Brain pericyte (primary cell): ENCODE results near the gene CACNA1H.
A peak's percentile ranks its signal among the peaks of the same experiment; 100 is the strongest.
"Not testable (repeated sequence)": the region's sequence is repeated elsewhere in the genome, so short reads cannot be mapped to it uniquely, and the experiment has no call there.

Experiments used
- DNase-seq: peaks from one replicate; pipeline ENCODE4 v3.0.0-alpha.2; 2012; ENCODE audit warnings: low read depth, low spot score

CACNA1H gene

GRCh38 chr16:1174477-1175357 lies 21.8 kb downstream of the CACNA1H start:
- DNase-seq = no peak

- DNase-seq = no peak
These were observed 22.8 kb downstream of the CACNA1H start for GRCh38 chr16:1175566-1176279.

GRCh38 chr16:1176280-1176897 lies 23.5 kb downstream of the CACNA1H start:
- DNase-seq = no peak

- DNase-seq = no peak
These were observed 24.1 kb downstream of the CACNA1H start for GRCh38 chr16:1177053-1177452.

GRCh38 chr16:1177750-1178149 lies 24.8 kb downstream of the CACNA1H start:
- no peak for DNase-seq

GRCh38 chr16:1178295-1178910 lies 25.5 kb downstream of the CACNA1H start:
- no peak for DNase-seq

GRCh38 chr16:1180549-1181403 lies 27.9 kb downstream of the CACNA1H start:
- DNase-seq = no peak

- DNase-seq = no peak
These were observed 28.8 kb downstream of the CACNA1H start for GRCh38 chr16:1181404-1182315.

- DNase-seq = peak; percentile 59
These were observed 29.4 kb downstream of the CACNA1H start for GRCh38 chr16:1182316-1182671.

- DNase-seq = no peak
These were observed 30.3 kb downstream of the CACNA1H start for GRCh38 chr16:1182950-1183907.

GRCh38 chr16:1184156-1184868 lies 31.4 kb downstream of the CACNA1H start:
- DNase-seq = no peak

GRCh38 chr16:1184980-1185379 lies 32.1 kb downstream of the CACNA1H start:
- DNase-seq = no peak

GRCh38 chr16:1185460-1186207 lies 32.7 kb downstream of the CACNA1H start:
- not testable (repeated sequence) for DNase-seq

- no peak for DNase-seq
These were observed 35.7 kb downstream of the CACNA1H start for GRCh38 chr16:1188432-1189189.

GRCh38 chr16:1189455-1189854 lies 36.5 kb downstream of the CACNA1H start:
- DNase-seq = no peak

GRCh38 chr16:1190789-1191188 lies 37.9 kb downstream of the CACNA1H start:
- not testable (repeated sequence) for DNase-seq
